HG02678 (cell line): ENCODE measurements around the gene DYNC1H1.
"Not testable (repeated sequence)": the region's sequence is repeated elsewhere in the genome, so short reads cannot be mapped to it uniquely, and the experiment has no call there.

Experiments
- ATAC-seq: cut with Tn5 transposase; IDR thresholded peaks from one replicate; pipeline ENCODE4 v1.9.1; 2021; ENCODE audit warnings: mild to moderate bottlenecking, moderate library complexity; ENCODE audit not compliant: unreplicated experiment

DYNC1H1 gene

GRCh38 chr14:101963052-101963451, 1.3 kb upstream of the DYNC1H1 start:
- no peak for ATAC-seq

- no peak for ATAC-seq
Observed at GRCh38 chr14:101963656-101964296, 597 bp upstream of the DYNC1H1 start.

GRCh38 chr14:101965181-101965544, 790 bp downstream of the DYNC1H1 start:
- ATAC-seq, result peak; percentile 26

- ATAC-seq, result no peak
Observed at GRCh38 chr14:101965770-101966722, 1.7 kb downstream of the DYNC1H1 start.

GRCh38 chr14:101966742-101967141, 2.4 kb downstream of the DYNC1H1 start:
- no peak for ATAC-seq

- no peak for ATAC-seq
Observed at GRCh38 chr14:101968186-101968585, 3.8 kb downstream of the DYNC1H1 start.

- ATAC-seq, result no peak
Observed at GRCh38 chr14:101969481-101969880, 5.1 kb downstream of the DYNC1H1 start.

GRCh38 chr14:101970830-101971400, 6.5 kb downstream of the DYNC1H1 start:
- no peak for ATAC-seq

- not testable (repeated sequence) for ATAC-seq
Observed at GRCh38 chr14:101971458-101971857, 7.1 kb downstream of the DYNC1H1 start.

GRCh38 chr14:101972126-101972866, 7.9 kb downstream of the DYNC1H1 start:
- no peak for ATAC-seq

- ATAC-seq, result no peak
Observed at GRCh38 chr14:101973356-101973755, 9.0 kb downstream of the DYNC1H1 start.

- no peak for ATAC-seq
Observed at GRCh38 chr14:101975231-101975630, 10.9 kb downstream of the DYNC1H1 start.

GRCh38 chr14:101977311-101978071, 13.1 kb downstream of the DYNC1H1 start:
- ATAC-seq, result no peak

- no peak for ATAC-seq
Observed at GRCh38 chr14:101979666-101980065, 15.3 kb downstream of the DYNC1H1 start.

GRCh38 chr14:101980251-101980650, 15.9 kb downstream of the DYNC1H1 start:
- no peak for ATAC-seq

GRCh38 chr14:101980700-101981099, 16.3 kb downstream of the DYNC1H1 start:
- ATAC-seq, result peak; percentile 81

GRCh38 chr14:101982621-101983020, 18.2 kb downstream of the DYNC1H1 start:
- ATAC-seq, result no peak

GRCh38 chr14:101984831-101985230, 20.5 kb downstream of the DYNC1H1 start:
- not testable (repeated sequence) for ATAC-seq

GRCh38 chr14:101985957-101986356, 21.6 kb downstream of the DYNC1H1 start:
- ATAC-seq, result no peak

GRCh38 chr14:101986953-101987352, 22.6 kb downstream of the DYNC1H1 start:
- ATAC-seq, result no peak
